T-helper 2 cell (primary cell): Measurements from ENCODE around the gene ASAP3.
A peak's percentile ranks its signal among the peaks of the same experiment; 100 is the strongest.

ENCODE experiments used
- DNase-seq, 5 experiments: peaks; one replicate each; pipeline versions ENCODE4 v3.0.0 to v3.0.0-alpha.2; 2012 to 2022

The ASAP3 gene

GRCh38 chr1:23477359-23478144 lies 6.4 kb downstream of the ASAP3 start:
- DNase-seq = no peak

DNA sequence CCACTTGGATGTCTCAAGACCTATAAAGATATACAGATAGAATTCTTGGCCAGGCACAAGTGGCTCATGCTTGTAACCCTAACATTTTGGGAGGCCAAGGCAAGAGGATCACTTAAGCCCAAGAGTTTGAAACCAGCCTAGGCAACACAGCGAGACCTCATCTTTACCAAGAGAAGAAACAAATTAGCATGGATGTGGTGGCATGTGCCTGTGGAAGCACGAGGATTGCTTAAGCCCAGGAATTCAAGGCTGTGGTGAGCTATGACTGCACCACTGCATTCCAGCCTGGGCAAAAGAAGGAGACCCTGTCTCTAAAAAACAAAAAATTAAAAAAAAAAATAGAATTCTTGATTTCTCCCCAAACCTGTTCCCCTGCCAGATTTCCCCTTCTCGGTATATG lies 8.3 kb downstream of the ASAP3 start:
- DNase-seq = no peak

DNA sequence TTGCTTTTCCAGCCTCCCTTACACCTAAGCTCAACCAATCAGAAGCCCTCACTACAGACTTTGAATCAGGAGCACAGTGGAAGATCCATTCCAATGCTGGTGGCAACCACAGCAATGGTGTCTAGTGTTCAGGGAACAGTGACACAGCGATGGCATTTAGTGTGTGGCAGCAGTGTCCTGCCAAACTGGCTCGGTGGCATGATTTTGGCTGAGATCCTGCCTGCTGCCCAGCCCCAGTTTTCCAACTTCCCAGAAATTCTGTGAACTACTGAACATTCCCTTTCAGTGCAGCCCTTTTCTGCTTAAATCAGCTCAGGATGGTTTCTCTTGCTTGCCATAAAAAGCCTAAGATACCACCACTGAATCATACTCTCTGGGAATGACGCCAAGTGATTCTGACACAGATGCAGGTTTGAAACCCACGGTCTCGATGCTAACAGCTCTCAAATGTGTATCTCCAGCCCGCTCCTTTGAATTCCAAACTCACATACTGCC lies 8.8 kb downstream of the ASAP3 start:
- DNase-seq = no peak

GRCh38 chr1:23473037-23473800 lies 10.8 kb downstream of the ASAP3 start:
- no peak for DNase-seq

DNA sequence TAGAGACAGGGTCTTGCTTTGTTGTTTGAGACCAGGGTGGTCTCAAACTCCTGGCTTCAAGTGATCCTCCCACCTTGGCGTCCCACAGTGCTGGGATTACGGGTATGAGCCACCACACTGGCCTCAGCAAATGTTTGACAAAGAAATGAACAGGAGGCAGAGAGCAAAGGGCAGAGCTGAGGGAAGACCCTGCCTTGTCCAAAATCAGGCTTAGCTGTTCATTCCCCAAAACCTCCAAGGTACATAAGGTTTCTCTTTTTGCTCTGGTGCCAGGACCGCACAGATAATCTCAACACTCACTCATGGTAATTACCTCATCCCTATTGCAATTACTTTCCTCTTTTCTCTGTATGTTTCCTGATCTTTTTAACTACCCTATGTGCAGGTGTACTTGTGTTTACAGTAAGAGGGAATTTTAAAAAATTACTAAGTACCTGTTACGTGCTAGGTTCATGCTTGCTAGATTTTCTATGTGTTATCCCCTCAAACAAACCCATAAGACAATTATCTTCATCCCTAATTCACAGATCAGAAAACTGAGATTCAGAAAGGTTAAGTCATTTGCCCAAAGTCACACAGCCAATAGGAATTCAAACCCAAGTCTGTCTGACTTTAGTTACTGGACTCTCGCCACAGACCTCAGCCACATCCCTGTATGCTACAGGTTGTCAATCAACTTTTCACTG lies 11.5 kb downstream of the ASAP3 start:
- DNase-seq = no peak

- no peak for DNase-seq
These were observed 12.4 kb downstream of the ASAP3 start for GRCh38 chr1:23471473-23472075.

DNA sequence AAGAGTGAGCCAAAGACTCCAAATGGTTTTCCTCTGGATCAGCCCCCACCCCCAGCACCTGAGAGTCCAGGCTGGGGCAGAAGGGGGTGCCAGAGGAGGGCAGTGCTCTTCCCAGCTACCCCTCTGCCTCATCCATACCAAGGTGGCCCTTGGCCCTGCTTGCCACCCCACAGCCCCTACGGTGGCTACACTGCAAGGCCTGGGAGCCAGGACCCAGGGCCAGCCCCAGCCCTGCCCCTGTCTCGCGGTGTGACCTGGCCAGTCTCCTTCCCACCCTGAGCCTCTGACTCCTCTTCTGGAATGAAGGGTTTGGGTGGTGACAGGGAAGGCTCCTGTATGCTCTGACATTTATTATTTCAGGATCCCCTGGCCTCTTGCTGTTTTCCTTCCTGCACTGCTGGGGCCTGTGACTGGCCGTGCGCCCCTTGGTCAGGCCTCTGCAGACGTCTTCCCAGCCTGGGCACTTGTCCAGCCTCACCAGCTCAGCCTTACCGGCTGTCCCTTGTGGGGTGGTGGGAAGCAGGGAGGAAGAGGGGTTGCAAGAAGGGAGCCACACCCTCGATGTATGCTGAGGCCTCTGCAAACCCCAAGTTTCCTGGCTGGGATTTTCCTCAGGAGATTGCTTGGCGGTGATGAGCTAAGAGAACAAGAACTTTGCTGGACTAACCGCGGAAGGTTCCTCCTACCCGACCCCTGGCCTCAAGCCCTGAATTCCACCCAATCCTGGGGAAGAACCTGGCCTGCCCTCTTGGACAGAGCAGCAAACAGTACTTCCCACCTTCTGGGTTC lies 13.5 kb downstream of the ASAP3 start:
- no peak for DNase-seq

- no peak for DNase-seq
These were observed 14.5 kb downstream of the ASAP3 start for GRCh38 chr1:23469372-23469982.

GRCh38 chr1:23466423-23466989 lies 17.5 kb downstream of the ASAP3 start:
- no peak for DNase-seq

GRCh38 chr1:23463286-23463685 lies 20.7 kb downstream of the ASAP3 start:
- DNase-seq = no peak

DNA sequence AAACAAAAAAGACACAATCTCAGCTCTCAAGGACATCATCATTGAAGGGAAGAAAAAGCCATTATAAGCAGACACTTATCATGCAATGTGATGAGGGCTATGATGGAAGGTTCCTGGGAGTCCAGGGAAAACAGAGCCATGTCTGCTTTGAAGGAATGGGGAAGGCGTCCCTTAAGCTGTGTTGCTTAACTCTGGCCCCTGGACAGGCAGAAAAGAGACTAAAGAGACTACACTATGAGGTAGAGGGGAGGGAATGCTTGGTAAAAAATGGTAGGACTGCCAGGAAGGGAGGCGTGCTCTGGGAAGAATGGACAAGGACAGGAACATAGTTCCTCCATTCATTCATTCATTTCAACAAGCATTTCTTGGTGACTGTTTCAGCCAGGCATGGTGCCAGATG lies 21.2 kb downstream of the ASAP3 start:
- no peak for DNase-seq

DNA sequence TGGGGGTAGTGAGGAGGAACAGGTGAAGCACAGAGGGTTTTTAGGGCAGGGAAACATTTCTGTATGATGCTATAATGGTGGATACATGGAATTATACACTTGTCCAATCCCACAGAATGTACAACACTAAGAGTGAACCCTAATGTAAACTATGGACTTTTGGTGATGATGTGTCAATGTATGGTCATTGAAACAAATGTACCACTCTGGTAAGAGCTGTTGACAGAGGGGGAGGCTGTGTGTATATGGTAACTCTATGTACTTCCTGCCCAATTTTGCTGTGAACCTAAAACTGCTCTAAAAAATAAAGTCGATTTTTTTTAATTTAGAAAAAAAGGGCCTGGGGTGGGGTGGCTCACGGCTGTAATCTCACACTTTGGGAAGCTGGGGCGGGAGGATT lies 22.9 kb downstream of the ASAP3 start:
- no peak for DNase-seq

DNA sequence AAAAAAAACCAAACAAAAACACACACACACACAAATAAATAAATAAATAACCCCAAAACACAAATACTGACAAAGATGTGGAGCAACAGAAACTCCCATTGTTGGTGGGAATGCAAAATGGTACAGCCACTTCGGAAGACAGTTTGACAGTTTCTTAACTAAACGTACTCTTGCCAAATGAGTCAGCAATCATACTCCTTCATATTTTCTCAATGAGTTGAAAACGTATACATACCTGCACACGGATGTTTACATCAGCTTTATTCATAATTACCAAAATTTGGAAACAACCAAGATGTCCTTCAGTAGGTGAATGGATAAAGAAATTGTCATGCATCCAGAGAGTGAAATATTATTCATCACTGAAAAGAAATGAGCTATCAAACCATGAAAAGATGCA lies 23.5 kb downstream of the ASAP3 start:
- DNase-seq = no peak

DNA sequence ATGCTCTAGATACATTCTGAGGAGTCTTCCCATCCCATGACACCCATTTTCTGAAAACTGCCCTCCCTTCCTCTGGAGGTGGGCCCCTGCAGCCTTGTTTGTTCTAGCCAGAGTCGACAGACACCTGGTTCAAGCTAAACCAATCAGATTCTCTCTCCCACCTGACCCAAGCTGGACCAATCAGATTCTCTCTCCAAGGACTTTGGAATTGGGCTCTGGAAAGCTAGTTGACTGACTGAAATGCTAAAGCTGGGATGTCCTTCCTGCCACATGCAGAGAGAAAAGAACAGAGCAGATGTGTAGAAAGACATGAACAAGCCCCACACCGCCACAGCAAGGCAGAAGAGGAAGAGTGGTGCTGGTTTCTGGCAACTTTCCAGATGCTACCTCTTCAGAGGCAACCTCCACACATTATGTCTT lies 24.6 kb downstream of the ASAP3 start:
- no peak for DNase-seq

- peak in 1 of 5 experiments; percentile 19 for DNase-seq
These were observed 27.8 kb downstream of the ASAP3 start for GRCh38 chr1:23456226-23456625.

GRCh38 chr1:23453455-23454000 lies 30.5 kb downstream of the ASAP3 start:
- no peak for DNase-seq

DNA sequence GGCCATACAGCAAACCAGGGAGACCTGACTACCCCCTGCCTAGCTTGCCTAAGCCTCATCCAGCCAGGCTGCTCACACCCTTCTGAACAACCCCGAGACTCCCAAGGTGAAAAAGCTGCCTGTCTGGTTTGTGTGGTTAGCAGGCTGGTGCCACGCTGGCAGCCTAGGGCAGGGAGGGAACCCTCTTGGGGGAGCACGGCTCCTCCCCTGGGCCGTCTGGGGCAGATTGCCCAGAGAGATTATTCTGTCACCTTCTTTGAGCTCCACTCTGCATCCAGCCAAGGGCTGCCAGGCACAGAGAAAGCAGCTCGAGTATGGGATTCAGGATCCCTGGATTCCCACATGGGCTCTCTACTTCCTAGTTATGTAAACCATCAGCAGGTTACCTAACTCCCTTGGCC lies 32.0 kb downstream of the ASAP3 start:
- DNase-seq = peak in 3 of 5 experiments; percentile 34 to 78 (median 69)

DNA sequence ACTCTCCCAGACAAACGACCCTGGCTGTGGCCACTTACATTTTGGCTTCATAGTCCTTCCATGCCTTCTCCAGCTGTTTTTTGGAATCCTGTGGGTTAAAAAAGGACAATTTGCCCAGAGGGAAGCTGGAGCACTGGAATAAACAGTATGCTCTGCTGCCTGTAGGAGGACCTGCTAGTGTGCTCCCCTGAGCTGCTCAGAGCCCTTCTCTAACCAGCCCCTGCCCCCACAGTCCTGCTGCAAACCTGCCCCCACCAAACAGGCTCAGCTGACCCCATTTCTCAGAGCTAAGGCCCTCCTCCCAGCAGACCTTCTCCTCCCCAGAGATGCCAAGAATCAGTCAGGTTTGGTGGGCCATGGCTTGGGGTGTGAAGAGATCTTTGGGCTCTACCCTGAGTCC lies 32.5 kb downstream of the ASAP3 start:
- DNase-seq = no peak

DNA sequence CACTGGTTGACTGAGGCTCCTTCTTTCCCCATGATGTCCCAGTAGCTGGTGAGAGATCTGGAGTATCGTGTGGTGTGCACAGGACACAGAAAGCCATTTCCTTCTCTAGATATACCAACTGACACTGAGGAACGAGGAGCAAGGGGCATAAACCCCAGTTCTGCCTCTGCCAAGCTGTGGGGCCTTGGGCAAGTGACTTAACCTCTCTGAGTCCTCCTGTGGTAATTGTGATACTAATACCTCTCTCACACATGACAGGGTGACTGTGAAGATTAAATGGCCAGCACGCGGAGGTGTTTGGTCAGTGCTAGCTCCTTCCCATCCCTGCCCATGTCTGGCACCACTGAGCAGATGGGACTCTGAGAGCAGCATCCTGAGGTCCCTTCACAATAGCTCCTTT lies 33.1 kb downstream of the ASAP3 start:
- no peak for DNase-seq

GRCh38 chr1:23449958-23450357 lies 34.0 kb downstream of the ASAP3 start:
- no peak for DNase-seq

DNA sequence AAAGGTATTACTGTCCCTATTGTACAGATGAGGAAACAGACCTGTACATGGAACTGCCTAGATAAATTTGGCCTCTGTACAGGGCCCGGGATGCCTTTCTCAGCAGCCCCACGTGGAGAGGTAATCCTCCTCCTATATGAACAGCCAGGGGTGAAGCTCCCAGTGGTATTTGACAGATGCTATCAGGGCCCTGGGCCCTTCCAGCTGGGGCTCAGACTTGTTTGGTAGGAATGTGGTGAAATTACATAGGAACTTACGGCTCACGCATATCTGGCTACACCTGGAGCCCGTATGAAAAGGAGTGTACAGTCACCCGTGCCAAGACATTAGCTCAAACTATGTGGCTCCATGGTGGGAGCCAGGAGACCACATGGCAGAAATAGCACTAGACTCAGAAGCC lies 34.7 kb downstream of the ASAP3 start:
- DNase-seq = no peak
